GM19463 (cell line): Measurements from ENCODE around the gene SOWAHD.
"Not testable (repeated sequence)": the region's sequence is repeated elsewhere in the genome, so short reads cannot be mapped to it uniquely, and the experiment has no call there.

Source experiments
- ATAC-seq: cut with Tn5 transposase; IDR thresholded peaks from one replicate; pipeline ENCODE4 v1.9.1; 2021; ENCODE audit warnings: mild to moderate bottlenecking, moderate library complexity; ENCODE audit not compliant: unreplicated experiment

The SOWAHD gene

DNA sequence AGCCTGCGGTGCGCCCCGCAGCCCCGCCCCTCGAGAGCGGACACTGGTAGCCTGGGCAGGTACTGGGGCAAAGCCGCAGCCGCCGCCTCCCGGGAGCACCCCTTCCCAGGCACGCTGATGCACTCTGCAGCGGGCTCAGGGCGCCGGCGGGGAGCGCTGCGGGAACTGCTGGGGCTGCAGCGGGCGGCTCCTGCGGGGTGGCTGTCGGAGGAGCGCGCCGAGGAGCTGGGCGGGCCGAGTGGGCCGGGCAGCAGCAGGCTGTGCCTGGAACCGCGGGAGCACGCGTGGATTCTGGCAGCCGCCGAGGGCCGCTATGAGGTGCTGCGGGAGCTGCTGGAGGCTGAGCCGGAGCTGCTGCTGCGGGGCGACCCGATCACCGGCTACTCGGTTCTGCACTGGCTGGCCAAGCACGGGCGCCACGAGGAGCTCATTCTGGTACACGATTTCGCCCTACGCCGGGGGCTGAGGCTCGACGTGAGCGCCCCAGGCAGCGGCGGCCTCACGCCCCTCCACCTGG, 401 bp downstream of the SOWAHD start:
- ATAC-seq: no peak

DNA sequence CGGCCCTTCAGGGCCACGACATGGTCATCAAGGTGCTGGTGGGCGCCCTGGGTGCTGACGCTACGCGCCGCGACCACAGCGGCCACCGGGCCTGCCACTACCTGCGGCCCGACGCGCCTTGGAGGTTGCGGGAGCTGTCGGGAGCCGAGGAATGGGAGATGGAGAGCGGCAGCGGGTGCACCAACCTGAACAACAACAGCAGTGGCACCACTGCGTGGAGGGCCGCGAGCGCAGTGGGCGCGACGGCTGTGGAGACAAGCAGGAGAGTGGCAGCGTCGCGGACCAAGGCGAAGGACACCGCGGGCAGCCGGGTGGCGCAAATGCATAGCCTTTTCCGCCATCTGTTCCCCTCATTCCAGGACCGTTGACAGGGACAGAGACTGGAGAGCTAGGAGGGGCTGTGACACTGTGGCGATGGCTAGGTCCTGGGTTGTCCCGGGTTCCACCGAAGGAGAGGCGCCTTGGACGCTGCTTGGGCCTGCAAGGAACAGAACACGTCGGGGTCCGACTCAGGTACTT, 919 bp downstream of the SOWAHD start:
- ATAC-seq: no peak

DNA sequence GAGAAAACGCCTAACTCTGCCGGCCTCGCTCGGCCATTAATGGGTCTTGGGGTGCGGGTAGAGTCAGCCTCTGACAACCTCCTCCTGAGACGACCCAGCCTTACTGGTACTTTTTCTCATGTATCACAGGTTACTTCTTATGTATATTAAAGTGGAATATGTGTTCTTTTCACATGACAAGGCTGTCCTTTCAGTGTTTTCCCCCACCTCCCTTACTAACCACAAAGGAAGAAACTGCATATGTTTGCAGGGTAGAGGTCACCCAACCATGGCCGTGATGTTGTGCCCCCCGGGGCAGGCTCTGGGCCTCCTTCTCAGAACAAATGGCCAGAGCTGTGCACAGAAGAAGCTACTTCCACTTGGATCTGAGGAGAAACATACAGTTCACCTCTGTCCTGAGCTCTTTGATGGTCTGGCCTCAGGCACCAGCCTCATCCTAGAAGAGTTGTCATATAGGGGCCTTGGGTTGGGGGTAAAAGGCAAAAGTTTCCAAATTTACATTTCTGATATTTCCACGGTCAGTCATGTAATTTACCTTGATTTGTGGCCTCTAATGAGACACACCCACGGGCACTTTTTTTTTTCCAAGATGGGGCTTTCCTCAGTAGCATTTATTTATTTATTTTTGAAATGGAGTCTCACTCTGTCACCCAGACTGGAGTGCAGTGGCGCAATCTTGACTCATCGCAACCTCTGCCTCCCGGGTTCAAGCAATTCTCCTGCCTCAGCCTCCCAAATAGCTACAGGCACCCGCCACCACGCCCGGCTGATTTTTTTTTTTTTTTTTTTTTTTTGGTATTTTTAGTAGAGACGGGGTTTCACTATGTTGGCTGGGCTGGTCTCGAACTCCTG, 1.9 kb downstream of the SOWAHD start:
- peak; percentile 28 for ATAC-seq

DNA sequence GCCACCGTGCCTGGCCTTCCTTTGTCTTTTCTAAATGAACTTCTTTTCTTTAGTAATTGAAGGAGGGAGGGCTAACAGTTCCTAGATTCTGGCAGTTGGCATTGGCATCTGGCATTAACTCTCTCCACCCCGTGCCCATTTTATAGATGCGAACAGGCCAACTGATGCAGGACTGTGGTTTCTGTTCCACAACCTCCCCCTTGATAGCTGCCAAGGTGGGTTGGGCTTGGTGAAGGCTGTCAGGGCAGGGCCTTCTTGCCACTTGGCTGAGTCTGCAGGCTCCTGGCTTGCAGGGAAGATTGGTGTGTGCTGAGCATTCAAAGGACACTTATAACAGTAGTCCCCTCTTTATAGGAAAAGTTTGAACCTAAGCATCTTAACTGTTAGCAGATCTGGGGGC, 4.3 kb downstream of the SOWAHD start:
- no peak for ATAC-seq

DNA sequence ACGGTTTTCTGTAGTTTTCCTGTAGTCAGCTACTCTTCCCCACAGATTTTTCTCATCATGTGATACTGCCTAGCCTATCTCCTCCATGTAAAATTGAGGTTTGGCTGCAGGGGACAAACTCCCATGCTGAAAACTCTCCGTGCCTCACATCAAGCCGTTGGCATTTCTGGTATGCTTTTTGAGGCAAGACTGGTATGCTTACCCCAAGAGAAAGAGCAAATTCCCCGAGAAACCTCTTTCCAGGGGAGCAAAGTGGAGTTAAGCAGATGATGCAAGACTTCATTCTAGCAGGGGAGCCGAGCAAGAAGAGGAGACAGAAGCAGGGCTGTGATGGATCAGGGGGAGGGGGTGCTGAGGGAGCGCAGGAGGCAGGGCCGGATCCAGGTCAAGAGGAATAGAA, 4.8 kb downstream of the SOWAHD start:
- no peak for ATAC-seq

DNA sequence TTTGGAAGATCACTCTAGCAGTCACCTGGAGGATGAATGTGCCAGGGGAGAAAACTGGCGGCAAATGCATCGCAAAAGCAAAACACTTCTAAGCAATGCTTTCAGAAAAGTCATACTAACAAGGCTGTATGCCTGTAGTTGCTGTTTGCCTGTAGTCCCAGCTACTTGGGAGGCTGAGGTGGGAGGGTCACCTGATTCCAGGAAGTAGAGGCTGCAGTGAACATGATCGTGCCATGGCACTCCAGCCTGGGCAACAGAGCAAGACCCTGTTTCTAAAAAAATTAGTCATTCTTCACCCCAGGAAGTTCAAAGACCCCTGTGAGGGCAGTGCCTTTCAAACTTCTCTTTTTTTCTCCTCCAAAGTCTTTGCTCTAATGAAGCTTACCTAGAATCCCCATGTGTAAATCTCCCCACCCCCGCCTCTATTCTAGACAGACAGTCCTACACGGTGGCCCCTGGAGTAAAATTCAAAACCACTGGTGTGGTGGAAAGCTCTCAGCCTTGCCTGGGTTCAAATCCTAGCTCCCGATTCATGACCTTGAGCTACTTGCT, 5.5 kb downstream of the SOWAHD start:
- no peak for ATAC-seq

DNA sequence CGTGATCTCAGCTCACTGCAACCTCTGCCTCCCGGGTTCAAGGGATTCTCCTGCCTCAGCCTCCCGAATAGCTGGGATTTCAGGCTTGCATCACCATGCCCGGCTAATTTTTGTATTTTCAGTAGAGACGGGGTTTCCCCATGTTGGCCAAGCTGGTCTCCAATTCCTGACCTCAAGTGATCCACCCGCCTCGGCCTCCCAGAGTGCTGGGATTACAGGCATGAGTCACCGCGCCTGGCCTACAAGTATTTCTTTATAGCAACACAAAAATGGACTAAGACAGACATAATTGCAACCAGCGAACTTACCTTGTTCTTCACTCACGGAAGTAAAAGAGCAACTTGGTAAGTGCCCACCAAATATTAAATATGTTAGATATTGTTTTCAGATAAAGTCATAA, 10.0 kb downstream of the SOWAHD start:
- not testable (repeated sequence) for ATAC-seq

DNA sequence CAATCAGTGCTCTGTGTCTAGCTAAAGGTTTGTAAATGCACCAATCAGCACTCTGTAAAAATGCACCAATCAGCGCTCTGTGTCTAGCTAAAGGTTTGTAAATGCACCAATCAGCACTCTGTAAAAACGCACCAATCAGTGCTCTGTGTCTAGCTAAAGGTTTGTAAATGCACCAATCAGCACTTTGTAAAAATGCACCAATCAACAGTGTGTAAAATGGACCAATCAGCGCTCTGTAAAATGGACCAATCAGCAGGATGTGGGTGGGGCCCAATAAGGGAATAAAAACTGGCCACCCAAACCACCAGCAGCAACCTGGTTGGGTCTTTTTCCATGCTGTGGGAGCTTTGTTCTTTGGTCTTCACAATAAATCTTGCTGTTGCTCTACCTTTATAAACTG, 11.0 kb downstream of the SOWAHD start:
- ATAC-seq: not testable (repeated sequence)

DNA sequence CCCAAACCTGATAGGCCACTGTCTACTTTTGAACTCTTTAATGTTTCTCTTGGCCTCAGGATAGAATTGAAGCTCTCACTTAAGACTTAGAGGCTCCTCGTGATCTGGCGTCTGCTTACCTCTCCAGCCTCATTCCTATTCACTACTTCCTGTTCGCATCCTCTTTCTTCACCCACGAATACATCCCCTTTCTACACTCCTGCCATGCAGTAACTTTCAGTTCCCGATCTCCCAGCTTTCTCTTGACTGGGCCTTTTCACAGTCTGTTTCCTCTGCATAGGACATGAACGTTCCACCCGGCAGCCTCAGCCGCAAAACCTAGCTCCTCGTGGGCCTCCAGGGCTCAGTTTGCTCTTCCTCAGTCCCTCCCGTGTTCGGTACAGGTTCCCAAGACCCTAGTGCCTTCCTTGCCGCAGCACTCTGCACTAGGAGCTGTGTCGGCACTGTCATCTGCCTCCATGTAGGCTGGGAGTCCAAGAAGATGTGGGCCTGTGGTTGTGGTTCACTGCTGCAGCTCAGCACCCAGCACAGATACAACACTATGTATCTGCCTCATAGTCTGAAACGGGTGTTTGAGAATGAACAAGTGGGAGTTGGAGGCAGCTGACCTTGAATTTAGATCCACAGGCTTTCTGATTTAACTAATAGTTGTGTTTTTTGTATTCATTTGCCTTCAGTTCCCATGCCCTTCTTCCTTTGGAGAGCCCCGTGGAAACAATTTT, 17.3 kb downstream of the SOWAHD start:
- no peak for ATAC-seq

DNA sequence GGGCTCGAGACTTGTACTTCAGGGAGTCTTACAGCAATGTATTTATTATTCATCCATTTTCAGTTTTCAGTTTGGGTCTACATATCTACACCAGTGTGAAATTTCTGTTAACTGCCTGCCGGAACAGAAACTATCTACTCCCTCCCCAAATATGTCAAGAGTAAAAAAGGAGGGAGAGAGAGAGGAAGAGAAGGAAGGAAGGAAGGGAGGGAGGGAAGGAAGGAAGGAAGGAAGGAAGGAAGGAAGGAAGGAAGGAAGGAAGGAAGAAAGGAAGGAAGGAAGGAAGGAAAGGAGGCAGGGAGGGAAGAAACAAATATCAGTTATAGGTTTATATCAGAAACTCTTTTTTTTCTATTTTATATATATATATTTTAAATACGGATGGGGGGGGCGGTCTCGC, 20.4 kb downstream of the SOWAHD start:
- ATAC-seq: no peak

DNA sequence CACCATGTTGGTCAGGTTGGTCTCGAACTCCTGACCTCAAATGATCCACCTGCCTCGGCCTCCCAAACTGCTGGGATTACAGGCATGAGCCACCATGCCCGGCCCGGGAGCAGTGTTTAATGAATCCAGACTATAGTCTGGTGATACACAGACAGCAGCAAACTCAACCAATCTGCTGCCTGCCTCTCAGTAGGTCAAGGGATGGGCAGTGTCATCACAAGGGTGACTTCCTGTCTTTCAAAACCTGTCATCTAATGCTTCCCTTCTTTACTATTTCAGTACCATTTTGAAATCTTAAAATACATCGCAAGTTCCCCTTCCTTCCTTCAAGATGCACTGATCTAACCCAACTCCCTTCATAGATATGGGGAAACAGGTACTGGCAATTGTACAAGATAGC, 24.6 kb downstream of the SOWAHD start:
- ATAC-seq: no peak

DNA sequence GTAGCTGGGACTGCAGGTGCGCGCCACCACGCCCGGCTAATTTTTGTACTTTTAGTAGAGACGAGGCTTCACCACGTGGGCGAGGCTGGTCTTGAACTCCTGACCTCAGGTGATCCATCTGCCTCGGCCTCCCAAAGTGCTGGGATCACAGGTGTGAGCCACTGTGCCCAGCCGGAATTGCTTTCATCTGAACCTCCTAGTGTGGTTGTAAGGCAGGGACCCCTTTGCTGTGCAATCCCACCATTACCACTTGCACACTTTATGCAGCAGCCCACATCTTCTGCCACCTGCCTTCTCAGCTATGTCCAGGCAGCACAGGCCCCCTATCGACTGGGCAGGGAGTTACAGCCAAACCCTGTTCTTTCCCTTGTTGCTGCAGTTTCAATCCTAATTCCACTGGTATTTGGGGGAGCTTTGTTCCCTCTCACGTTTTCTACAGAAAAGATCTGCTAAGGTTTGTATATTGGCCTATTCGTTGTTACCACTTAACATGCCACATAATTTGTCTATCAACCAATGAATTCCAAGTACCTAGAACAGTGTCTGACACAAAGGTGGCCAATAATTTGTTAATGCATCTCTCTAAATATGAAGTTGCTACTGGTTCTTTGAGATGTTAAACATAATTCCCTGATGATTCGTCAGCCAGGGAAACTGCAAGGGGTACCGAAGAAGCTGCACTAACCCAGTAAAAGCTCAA, 26.5 kb downstream of the SOWAHD start:
- peak; percentile 57 for ATAC-seq

DNA sequence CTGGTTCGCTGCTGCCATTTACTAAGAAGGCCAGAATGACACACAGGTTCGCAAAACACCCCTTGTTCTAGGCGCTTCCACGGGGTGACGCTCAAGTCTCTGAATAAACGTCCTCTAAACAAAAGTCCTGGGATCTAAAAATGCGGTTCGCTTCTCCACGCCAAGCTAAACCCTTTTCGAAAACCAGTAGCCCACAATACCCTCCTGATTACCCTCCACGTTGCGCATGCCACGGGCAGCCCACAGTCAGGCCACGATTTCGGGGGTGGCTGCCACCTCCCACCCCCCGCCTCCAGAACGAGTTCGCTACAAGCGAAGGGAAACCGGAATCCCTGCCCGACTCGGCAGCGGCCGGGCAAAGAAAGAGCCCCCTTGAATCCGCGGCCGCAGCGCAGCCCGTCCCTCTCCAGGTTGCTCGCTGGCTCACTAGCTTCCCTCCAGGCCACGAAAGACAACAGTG, 32.6 kb downstream of the SOWAHD start:
- ATAC-seq: peak; percentile 17

DNA sequence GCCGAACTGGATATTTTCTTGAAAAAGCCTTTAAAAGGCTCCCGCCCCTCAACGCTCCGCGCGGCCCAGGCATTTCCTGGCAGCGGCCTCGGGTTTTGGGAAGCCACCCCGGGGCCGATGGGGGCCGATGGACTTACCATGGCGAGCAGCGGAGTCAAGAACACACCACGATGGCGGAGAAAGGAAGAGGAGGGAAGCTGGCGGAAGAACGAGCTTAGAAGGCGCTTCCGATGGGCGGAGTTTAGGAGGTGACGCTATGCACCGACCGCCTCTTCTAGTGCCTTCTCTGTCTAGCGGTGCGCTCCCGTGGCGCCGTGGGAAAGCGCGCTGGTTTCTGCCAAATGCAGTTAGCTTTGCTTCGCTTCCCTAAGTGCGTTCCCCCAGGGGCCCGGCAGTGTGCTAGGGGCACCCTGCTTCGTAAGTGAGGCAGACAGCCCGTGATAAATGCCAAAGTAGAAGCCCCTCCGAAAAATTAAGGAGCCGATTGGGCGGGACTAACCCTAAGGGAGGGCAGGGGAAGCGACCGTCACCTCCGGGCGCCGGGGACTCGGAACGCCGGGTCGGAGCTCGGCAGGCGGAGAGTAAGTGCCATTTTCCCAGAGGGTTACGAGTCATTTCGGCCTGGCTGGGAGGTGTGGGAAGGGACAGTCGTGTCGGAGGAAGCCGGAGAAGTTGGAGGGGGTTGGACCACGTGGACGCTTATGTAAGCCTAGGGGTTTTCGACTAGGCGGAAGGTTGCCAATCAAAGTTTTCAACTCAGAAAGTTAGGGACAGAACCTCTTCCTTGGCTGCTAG, 33.2 kb downstream of the SOWAHD start, which contains the start of gene RPL39:
RPL39 (minus strand) TSS at position 194 of the 795 bp plus-strand sequence; CDS start at position 140, 54 bp downstream.
- ATAC-seq: peak; percentile 89

DNA sequence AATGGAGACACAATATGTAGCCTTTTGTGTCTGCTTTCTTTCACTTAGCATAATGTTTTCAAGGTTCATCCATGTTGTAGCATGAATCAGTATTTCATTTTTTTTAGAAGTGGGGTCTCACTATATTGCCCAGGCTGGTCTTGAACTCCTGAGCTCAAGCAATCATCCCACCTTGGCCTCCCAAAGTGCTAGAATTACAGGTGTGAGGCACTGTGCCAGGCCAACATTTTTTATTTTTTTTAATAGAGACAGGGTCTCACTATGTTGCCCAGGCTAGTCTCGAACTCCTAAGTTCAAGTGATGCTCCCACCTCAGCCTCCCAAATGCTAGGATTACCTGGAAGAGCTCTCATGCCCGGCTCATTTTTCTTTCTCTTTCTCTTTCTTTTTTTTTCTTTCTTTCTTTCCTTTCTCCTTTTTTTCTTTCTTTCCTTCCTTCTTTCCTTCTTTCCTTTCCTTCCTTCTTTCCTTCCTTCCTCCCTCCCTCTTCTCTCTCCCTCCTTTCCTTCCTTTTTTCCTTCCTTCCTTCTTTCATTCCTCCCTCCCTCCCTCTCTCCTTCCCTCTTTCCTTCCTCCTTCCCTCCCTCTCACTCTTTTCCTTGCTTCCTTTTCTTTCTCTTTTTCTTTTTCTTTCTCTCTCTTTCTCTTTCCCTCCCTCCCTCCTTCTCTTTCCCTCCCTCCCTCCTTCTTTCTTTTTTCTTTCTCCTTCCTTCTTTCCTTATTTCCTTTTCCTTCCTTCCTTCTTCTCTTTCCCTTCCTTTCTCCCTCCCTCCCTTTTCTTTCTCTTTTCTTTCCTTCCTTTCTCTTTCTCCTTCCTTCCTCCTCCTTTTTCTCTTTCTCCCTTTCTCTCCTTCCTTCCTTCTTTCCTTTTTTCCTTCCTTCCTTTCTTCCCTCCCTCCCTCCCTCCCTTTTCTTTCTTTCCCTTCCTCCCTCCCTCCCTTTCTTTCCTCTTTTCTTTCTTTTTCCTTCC, 43.1 kb downstream of the SOWAHD start:
- no peak for ATAC-seq

DNA sequence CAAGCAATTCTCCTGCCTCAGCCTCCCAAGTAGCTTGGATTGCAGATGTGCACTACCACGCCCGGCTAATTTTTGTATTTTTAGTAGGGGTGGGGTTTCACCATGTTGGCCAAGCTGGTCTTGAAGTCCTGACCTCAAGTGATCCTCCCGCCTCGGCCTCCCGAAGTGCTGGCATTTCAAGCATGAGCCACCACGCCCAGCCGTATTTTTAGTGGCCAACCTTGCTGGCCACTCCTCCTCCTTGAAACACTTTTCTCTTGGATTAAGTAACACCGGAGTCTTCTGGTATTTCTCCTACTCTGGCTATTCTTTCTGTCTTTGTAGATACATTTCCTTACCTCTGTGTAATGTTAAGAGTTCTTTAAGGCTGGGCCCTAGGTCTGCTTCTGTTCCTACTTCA, 44.2 kb downstream of the SOWAHD start:
- no peak for ATAC-seq

DNA sequence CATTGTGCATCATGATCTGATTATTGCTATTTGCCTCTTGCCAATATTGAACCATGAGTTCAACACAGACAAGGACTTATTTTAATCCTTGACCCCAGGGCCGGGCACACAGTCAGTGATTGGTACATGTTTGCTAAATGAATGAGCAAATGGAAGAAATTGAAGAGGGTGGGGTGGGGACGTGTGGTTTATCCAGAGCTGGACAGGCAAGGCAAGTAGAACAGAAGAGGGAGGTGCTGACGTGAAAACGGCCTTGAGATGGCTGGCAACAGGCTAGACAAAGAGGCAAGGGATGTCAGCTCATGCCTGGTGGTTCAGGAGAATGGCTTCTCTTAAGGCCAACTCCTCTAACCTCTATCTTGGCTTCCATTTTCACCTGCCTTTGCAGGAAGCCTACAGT, 50.1 kb downstream of the SOWAHD start:
- ATAC-seq: not testable (repeated sequence)

DNA sequence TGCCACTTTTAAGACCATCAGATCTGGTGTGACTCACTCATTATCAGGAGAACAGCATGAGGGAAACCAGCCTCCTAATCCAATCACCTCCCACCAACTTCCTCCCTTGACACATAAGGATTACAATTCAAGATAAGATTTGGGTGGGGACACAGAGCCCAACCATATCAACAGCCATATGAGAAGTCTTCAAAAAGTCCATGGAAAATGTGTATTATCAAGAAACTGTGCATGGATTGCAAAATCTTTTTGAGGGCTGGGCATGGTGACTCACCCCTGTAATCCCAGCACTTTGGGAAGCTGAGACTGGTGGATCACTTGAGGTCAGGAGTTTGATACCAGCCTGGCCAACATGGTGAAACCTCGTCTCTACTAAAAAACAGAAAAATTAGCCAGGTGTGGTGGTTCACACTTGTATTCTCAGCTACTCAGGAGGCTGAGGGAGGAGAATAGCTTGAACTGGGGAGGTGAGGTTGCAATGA, 50.8 kb downstream of the SOWAHD start:
- ATAC-seq: no peak
